ENCODE data around the gene XG.
"Not testable (repeated sequence)": the region's sequence is repeated elsewhere in the genome, so short reads cannot be mapped to it uniquely, and the experiment has no call there.

- TF ChIP-seq CTCF (conservative IDR thresholded peaks at IDR 0.05) = peak; percentile 82
- TF ChIP-seq EZH2 (IDR thresholded peaks at IDR 0.05; ENCODE audit: low read depth) = not testable (repeated sequence)
Observed at GRCh38 chrX:2812161-2812907, 60.5 kb downstream of the XG start.

Measured in PC-9 (cell line).